ENCODE measurements around the gene ACACB. TPM values are rescaled to one million over a fixed set of nuclear protein-coding genes. Genes with fewer than 3 reads are reported as not detected.

ACACB gene
- total RNA-seq, 1 donor from 2014 or later, result 15.4 TPM

GRCh38 chr12:109160873-109161272 is 44.5 kb downstream of the ACACB start:
- no peaks in the 10 kb centered on the region for H3K36me3 Mint-ChIP-seq
- no peaks in the 10 kb centered on the region for H3K4me1 Mint-ChIP-seq
- no peak for DNase-seq (ENCODE audit: low spot score in 2 of 2, unreplicated experiment in 2 of 2)
- TF ChIP-seq CTCF (IDR thresholded peaks at IDR 0.05; ENCODE audit: unreplicated experiment), result no peak
- no peaks in the 10 kb centered on the region for H3K9me3 Mint-ChIP-seq
- no peaks in the 10 kb centered on the region for H3K27me3 Mint-ChIP-seq (ENCODE audit: low read depth)
- H3K4me3 Mint-ChIP-seq, result no peak overlapping the region
- no peak overlapping the region for H3K27ac Mint-ChIP-seq

- H3K4me1 Mint-ChIP-seq, result no peaks in the 10 kb centered on the region
- no peaks in the 10 kb centered on the region for H3K36me3 Mint-ChIP-seq
- no peaks in the 10 kb centered on the region for H3K9me3 Mint-ChIP-seq
- H3K27me3 Mint-ChIP-seq (ENCODE audit: low read depth), result no peaks in the 10 kb centered on the region
- no peak overlapping the region for H3K27ac Mint-ChIP-seq
- DNase-seq (ENCODE audit: low spot score in 2 of 2, unreplicated experiment in 2 of 2), result no peak
- no peak for TF ChIP-seq CTCF (IDR thresholded peaks at IDR 0.05; ENCODE audit: unreplicated experiment)
- H3K4me3 Mint-ChIP-seq, result no peak overlapping the region
Observed at GRCh38 chr12:109162551-109162950, 46.2 kb downstream of the ACACB start.

- H3K4me3 Mint-ChIP-seq, result no peak overlapping the region
- TF ChIP-seq CTCF (IDR thresholded peaks at IDR 0.05; ENCODE audit: unreplicated experiment), result no peak
- no peaks in the 10 kb centered on the region for H3K27me3 Mint-ChIP-seq (ENCODE audit: low read depth)
- DNase-seq (ENCODE audit: low spot score in 2 of 2, unreplicated experiment in 2 of 2), result no peak
- H3K36me3 Mint-ChIP-seq, result no peaks in the 10 kb centered on the region
- no peak overlapping the region for H3K27ac Mint-ChIP-seq
- no peaks in the 10 kb centered on the region for H3K9me3 Mint-ChIP-seq
- H3K4me1 Mint-ChIP-seq, result no peaks in the 10 kb centered on the region
Observed at GRCh38 chr12:109163167-109163566, 46.8 kb downstream of the ACACB start.

- Mint-ChIP-seq H3K27ac (no peak overlapping the region), H3K36me3 (peaks cover 7% of the 10 kb centered on the region), H3K4me1 (no peaks in the 10 kb centered on the region), H3K9me3 (no peaks in the 10 kb centered on the region), H3K27me3 (ENCODE audit: low read depth) (no peaks in the 10 kb centered on the region), H3K4me3 (no peak overlapping the region)
- DNase-seq (ENCODE audit: low spot score in 2 of 2, unreplicated experiment in 2 of 2), result no peak
- no peak for TF ChIP-seq CTCF (IDR thresholded peaks at IDR 0.05; ENCODE audit: unreplicated experiment)
Observed at GRCh38 chr12:109165599-109165998, 49.2 kb downstream of the ACACB start.

- Mint-ChIP-seq H3K36me3 (peaks cover 8% of the 10 kb centered on the region), H3K27me3 (ENCODE audit: low read depth) (no peaks in the 10 kb centered on the region), H3K4me1 (no peaks in the 10 kb centered on the region), H3K27ac (no peak overlapping the region), H3K4me3 (no peak overlapping the region), H3K9me3 (no peaks in the 10 kb centered on the region)
- no peak for TF ChIP-seq CTCF (IDR thresholded peaks at IDR 0.05; ENCODE audit: unreplicated experiment)
- DNase-seq (ENCODE audit: low spot score in 2 of 2, unreplicated experiment in 2 of 2), result no peak
Observed at GRCh38 chr12:109166371-109166770, 50.0 kb downstream of the ACACB start.

- H3K4me1 Mint-ChIP-seq, result no peaks in the 10 kb centered on the region
- peaks cover 1% of the 10 kb centered on the region for H3K9me3 Mint-ChIP-seq
- no peak for TF ChIP-seq CTCF (IDR thresholded peaks at IDR 0.05; ENCODE audit: unreplicated experiment)
- no peak overlapping the region for H3K4me3 Mint-ChIP-seq
- no peaks in the 10 kb centered on the region for H3K27me3 Mint-ChIP-seq (ENCODE audit: low read depth)
- H3K36me3 Mint-ChIP-seq, result peaks cover 22% of the 10 kb centered on the region
- no peak overlapping the region for H3K27ac Mint-ChIP-seq
- no peak for DNase-seq (ENCODE audit: low spot score in 2 of 2, unreplicated experiment in 2 of 2)
Observed at GRCh38 chr12:109167781-109168180, 51.4 kb downstream of the ACACB start.

Measured in mesothelial cell of epicardium (in vitro differentiated cells).